NCI-H748 (cell line): Measurements from ENCODE around the gene CST5.
"Not testable (repeated sequence)": the region's sequence is repeated elsewhere in the genome, so short reads cannot be mapped to it uniquely, and the experiment has no call there.

Experiments used
- DNase-seq: peaks from one replicate; lab custom pipeline; 2025; ENCODE audit not compliant: unreplicated experiment; lab: John Stamatoyannopoulos, UW

CST5 gene

DNA sequence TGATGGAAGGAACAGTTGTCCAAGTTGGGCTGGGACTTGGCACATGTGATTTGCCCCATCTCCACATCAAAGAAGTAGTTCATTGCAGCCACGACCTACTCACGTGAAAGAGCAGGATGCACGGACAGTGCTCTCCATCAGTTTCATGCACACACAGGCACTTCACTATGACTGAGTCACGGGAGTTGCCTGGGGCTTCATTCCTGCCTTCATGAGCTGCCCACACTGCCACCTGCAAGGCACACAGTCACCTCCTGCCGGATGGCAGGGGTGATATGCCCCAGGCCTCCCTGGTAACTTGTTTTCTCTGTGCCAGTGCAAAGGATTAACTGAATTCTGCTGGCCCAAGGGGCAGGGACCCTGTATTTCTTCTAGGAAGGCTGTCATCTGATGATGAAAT, 22.8 kb downstream of the CST5 start:
- no peak for DNase-seq

GRCh38 chr20:23856226-23856625, 23.3 kb downstream of the CST5 start:
- no peak for DNase-seq

DNA sequence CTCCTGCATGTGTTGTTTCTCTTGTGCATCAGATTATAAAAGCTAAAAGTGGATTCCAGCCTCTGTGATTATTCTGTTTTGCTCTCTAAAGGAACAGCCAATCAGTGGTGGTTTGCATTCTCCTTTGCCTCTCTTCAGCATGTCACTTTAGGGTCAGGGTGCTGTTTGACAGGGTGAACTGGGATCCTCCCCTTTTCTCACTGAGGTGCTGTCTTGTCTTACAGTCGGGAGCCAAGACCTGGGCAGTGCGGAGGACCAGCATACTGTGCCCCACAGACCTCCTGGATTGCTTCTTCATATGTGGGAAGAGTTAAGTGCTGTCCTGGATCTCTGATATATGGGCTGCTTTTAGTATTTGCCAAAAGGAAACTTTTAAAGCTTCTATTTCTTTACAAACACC, 37.9 kb downstream of the CST5 start:
- DNase-seq, result no peak

- no peak for DNase-seq
These were observed 43.8 kb downstream of the CST5 start for GRCh38 chr20:23835716-23836115.

GRCh38 chr20:23832775-23833513, 46.6 kb downstream of the CST5 start:
- DNase-seq, result no peak

GRCh38 chr20:23831961-23832360, 47.6 kb downstream of the CST5 start:
- not testable (repeated sequence) for DNase-seq

GRCh38 chr20:23826541-23827021, 53.0 kb downstream of the CST5 start, which contains the start of gene CST2:
TSS of gene CST2 (minus strand) at chr20:23826729. CDS start at chr20:23826660, 69 bp downstream.
- DNase-seq, result no peak
